Karpas-422 (cell line): Measurements from ENCODE around the gene CRIP3. TPM values are rescaled to one million over a fixed set of nuclear protein-coding genes. Genes with fewer than 3 reads are reported as not detected.

Source experiments
- DNase-seq: peaks from one replicate; pipeline ENCODE4 v3.0.0-alpha.2; 2015
- H2AFZ ChIP-seq: fragments of 200-600 bp; sonication (generic); 2 replicates; pipeline ENCODE4 v1.6.1; 2014; ENCODE audit warnings: antibody characterized with exemption, low read length, mixed read lengths
- H3K27ac ChIP-seq: fragments of 200-600 bp; sonication (generic); 2 replicates; pipeline ENCODE4 v1.5.1; 2014; ENCODE audit warnings: mild to moderate bottlenecking, low read length, moderate library complexity
- H3K27me3 ChIP-seq: fragments of 200-600 bp; sonication (generic); 2 replicates; pipeline ENCODE4 v1.6.1; 2014; ENCODE audit warnings: low read length, mixed read lengths
- H3K36me3 ChIP-seq: fragments of 200-600 bp; sonication (generic); 2 replicates; pipeline ENCODE4 v1.6.1; 2014; ENCODE audit warnings: low read length, mixed read lengths; ENCODE audit not compliant: insufficient read depth
- H3K4me1 ChIP-seq: fragments of 200-600 bp; sonication (generic); 2 replicates; pipeline ENCODE4 v1.6.1; 2014; ENCODE audit warnings: mild to moderate bottlenecking, low read length, mixed read lengths
- H3K4me2 ChIP-seq: fragments of 200-600 bp; sonication (generic); 2 replicates; pipeline ENCODE4 v1.6.1; 2014; ENCODE audit warnings: low read length, low read depth, mild to moderate bottlenecking; ENCODE audit not compliant: poor library complexity, severe bottlenecking
- H3K4me3 ChIP-seq: fragments of 200-600 bp; sonication (generic); 2 replicates; pipeline ENCODE4 v1.5.1; 2014; ENCODE audit warnings: mild to moderate bottlenecking, antibody characterized with exemption, low read length, mixed read lengths
- H3K79me2 ChIP-seq: fragments of 200-600 bp; sonication (generic); 2 replicates; pipeline ENCODE4 v1.6.1; 2014; ENCODE audit warnings: mild to moderate bottlenecking, low read length, mixed read lengths
- H3K9ac ChIP-seq: fragments of 200-600 bp; sonication (generic); 2 replicates; pipeline ENCODE4 v1.6.0; 2014; ENCODE audit warnings: low read length
- H3K9me2 ChIP-seq: fragments of 200-600 bp; sonication (generic), shearing (Covaris generic); replicated peaks from 2 replicates; pipeline ENCODE4 v1.6.0; 2014; ENCODE audit warnings: mild to moderate bottlenecking, low read length, moderate library complexity; ENCODE audit not compliant: insufficient read depth
- H3K9me3 ChIP-seq: fragments of 300-700, 200-600 bp; sonication (generic); 2 replicates; pipeline ENCODE4 v1.6.1; 2014; ENCODE audit warnings: low read length, mixed read lengths
- H4K20me1 ChIP-seq: fragments of 200-600 bp; sonication (generic); 2 replicates; pipeline ENCODE4 v1.6.1; 2014; ENCODE audit warnings: mild to moderate bottlenecking, antibody characterized with exemption, low read length, low read depth; ENCODE audit not compliant: insufficient read depth
- total RNA-seq: library from RNA; depleted of rRNA; stranded (reverse); fragments of >200 nt; shearing (Covaris generic); gene quantifications from 2 replicates; pipeline ENCODE4 v1.2.3, GENCODE V29; 2014; ENCODE audit warnings: low replicate concordance

CRIP3 gene
- total RNA-seq, 1 experiment from 2014 or later: 56.8 TPM

GRCh38 chr6:43271944-43272343 lies 36.7 kb downstream of the CRIP3 start:
- Histone ChIP-seq H3K9me2 (no peaks in the 10 kb centered on the region), H3K4me2 (no peak overlapping the region), H3K79me2 (no peaks in the 10 kb centered on the region), H3K4me1 (peaks cover 42% of the 10 kb centered on the region), H3K27me3 (no peaks in the 10 kb centered on the region), H3K9ac (no peak overlapping the region), H3K4me3 (no peak overlapping the region), H4K20me1 (no peaks in the 10 kb centered on the region), H3K9me3 (no peaks in the 10 kb centered on the region), H2AFZ (no peak overlapping the region), H3K27ac (no peak overlapping the region), H3K36me3 (no peaks in the 10 kb centered on the region)
- no peak for DNase-seq

- peak overlapping the region; percentile 0; the same call in 1 of the 2 replicates for H2AFZ ChIP-seq
- no peaks in the 10 kb centered on the region for H3K9me2 ChIP-seq
- no peaks in the 10 kb centered on the region for H3K79me2 ChIP-seq
- H3K4me1 ChIP-seq: peaks cover 41% of the 10 kb centered on the region
- no peak overlapping the region for H3K27ac ChIP-seq
- peak; percentile 89 for DNase-seq
- H3K9ac ChIP-seq: no peak overlapping the region
- H3K4me3 ChIP-seq: peak overlapping the region; percentile 5; the same call in 1 of the 2 replicates
- H3K9me3 ChIP-seq: no peaks in the 10 kb centered on the region
- no peaks in the 10 kb centered on the region for H4K20me1 ChIP-seq
- H3K36me3 ChIP-seq: no peaks in the 10 kb centered on the region
- no peaks in the 10 kb centered on the region for H3K27me3 ChIP-seq
- peak overlapping the region; percentile 68 for H3K4me2 ChIP-seq
Observed at GRCh38 chr6:43271103-43271815, 37.4 kb downstream of the CRIP3 start.

DNA sequence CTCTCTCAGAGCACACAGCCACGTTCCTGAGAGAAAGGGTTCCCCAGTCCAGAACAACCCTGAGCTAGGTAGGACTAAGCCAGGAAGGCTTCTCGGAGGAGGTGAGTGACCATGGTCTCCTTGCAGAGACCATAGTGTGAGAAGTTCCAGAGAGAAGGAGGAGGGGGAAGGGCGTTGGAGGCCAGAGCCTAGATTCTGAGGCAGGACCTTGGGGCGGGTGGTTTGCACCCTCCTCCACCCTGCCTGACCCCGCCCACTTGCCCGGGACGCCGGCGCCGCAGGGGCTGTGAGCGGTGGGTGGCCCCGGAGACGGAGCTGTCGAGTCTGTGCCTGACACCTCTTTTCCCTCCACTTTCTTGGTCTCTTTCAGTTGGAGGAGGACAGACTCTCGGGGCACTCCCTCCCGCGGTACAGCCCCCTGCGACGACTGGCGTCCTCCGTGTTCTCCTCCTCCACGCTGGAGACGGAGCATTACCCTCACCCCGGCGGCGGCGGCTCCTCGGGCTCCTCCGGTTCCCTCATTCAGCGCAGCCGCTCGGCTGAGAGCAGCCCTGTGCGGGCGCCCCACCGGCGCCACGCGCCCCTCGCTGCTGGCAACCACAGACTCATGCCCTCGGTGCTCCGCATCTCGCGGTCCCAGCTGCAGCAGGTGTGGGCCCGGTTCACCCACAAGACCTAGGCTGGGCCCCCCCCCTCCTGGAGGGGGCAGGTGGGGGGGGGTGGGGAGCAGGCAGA lies 39.2 kb downstream of the CRIP3 start:
- no peaks in the 10 kb centered on the region for H4K20me1 ChIP-seq
- H3K79me2 ChIP-seq: no peaks in the 10 kb centered on the region
- no peak overlapping the region for H3K27ac ChIP-seq
- H3K4me1 ChIP-seq: peaks cover 30% of the 10 kb centered on the region
- H3K9me2 ChIP-seq: no peaks in the 10 kb centered on the region
- H3K4me2 ChIP-seq: peak overlapping the region; percentile 68
- peak; percentile 63 for DNase-seq
- H3K9me3 ChIP-seq: no peaks in the 10 kb centered on the region
- peak overlapping the region; percentile 11; the same call in 1 of the 2 replicates for H2AFZ ChIP-seq
- no peaks in the 10 kb centered on the region for H3K36me3 ChIP-seq
- peak overlapping the region; percentile 46 for H3K4me3 ChIP-seq
- H3K9ac ChIP-seq: peak overlapping the region; percentile 47
- no peaks in the 10 kb centered on the region for H3K27me3 ChIP-seq

GRCh38 chr6:43268782-43269272 lies 39.8 kb downstream of the CRIP3 start:
- Histone ChIP-seq H3K36me3 (no peaks in the 10 kb centered on the region), H3K27me3 (no peaks in the 10 kb centered on the region), H3K4me3 (peak overlapping the region; percentile 46; the same call in 1 of the 2 replicates), H3K4me1 (peaks cover 30% of the 10 kb centered on the region), H3K4me2 (peak overlapping the region; percentile 68), H3K79me2 (no peaks in the 10 kb centered on the region), H3K9me2 (no peaks in the 10 kb centered on the region), H3K9me3 (no peaks in the 10 kb centered on the region), H4K20me1 (no peaks in the 10 kb centered on the region), H2AFZ (no peak overlapping the region), H3K9ac (no peak overlapping the region), H3K27ac (no peak overlapping the region)
- no peak for DNase-seq

- peaks cover 33% of the 10 kb centered on the region for H3K4me1 ChIP-seq
- no peaks in the 10 kb centered on the region for H3K36me3 ChIP-seq
- H3K4me2 ChIP-seq: no peak overlapping the region
- H2AFZ ChIP-seq: no peak overlapping the region
- H3K4me3 ChIP-seq: no peak overlapping the region
- no peaks in the 10 kb centered on the region for H3K27me3 ChIP-seq
- no peak for DNase-seq
- H3K9me3 ChIP-seq: no peaks in the 10 kb centered on the region
- H3K79me2 ChIP-seq: no peaks in the 10 kb centered on the region
- H4K20me1 ChIP-seq: no peaks in the 10 kb centered on the region
- no peak overlapping the region for H3K27ac ChIP-seq
- H3K9me2 ChIP-seq: no peaks in the 10 kb centered on the region
- H3K9ac ChIP-seq: no peak overlapping the region
Observed at GRCh38 chr6:43268355-43268700, 40.3 kb downstream of the CRIP3 start.

DNA sequence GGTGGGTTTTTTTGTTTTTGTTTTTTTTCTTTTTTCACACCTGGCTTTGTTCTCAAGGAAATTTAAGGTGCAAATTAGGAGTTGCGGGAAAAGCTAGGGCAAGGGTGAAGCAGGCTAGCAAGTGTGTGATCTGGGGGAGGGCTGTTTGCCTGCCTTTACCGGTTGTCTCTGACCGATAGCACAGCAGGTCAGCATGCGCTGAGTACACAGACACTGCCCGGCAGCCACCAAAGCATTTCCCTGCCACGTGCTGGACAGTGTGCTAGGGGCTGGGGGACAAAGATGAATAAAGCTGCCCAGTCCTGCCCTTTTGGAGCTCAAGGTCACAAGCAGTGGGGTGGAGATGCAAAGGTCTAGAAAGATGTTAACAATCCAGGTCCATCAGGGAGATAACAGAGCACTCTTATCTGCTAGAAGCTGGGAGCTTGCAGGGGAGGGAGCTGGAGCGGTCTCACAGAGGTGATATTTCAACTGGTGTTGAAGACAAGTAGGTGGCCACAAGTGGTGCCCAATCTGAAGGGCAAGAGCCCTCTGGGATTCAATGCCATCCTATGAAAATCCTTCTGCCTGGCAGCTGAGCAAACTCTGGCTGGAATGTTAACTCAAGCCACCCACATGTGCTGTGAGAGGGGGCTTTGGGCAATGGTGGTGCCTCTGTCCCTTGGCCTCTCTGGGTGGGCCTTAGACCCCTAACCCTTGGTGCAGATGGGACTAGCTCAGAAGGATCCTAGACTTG lies 40.8 kb downstream of the CRIP3 start:
- H3K4me2 ChIP-seq: no peak overlapping the region
- H3K9ac ChIP-seq: no peak overlapping the region
- H3K27me3 ChIP-seq: no peaks in the 10 kb centered on the region
- no peaks in the 10 kb centered on the region for H3K9me3 ChIP-seq
- no peak for DNase-seq
- no peaks in the 10 kb centered on the region for H3K36me3 ChIP-seq
- H3K79me2 ChIP-seq: no peaks in the 10 kb centered on the region
- no peak overlapping the region for H2AFZ ChIP-seq
- H3K4me1 ChIP-seq: peaks cover 33% of the 10 kb centered on the region
- no peaks in the 10 kb centered on the region for H4K20me1 ChIP-seq
- no peaks in the 10 kb centered on the region for H3K9me2 ChIP-seq
- H3K4me3 ChIP-seq: no peak overlapping the region
- no peak overlapping the region for H3K27ac ChIP-seq

GRCh38 chr6:43265564-43265963 lies 43.1 kb downstream of the CRIP3 start:
- H3K9ac ChIP-seq: no peak overlapping the region

GRCh38 chr6:43264599-43265145 lies 44.0 kb downstream of the CRIP3 start:
- no peak overlapping the region for H3K27ac ChIP-seq
- H4K20me1 ChIP-seq: no peaks in the 10 kb centered on the region
- no peaks in the 10 kb centered on the region for H3K36me3 ChIP-seq
- peaks cover 11% of the 10 kb centered on the region for H3K4me1 ChIP-seq
- H3K9me2 ChIP-seq: no peaks in the 10 kb centered on the region
- H3K27me3 ChIP-seq: no peaks in the 10 kb centered on the region
- H3K9ac ChIP-seq: no peak overlapping the region
- H3K4me2 ChIP-seq: no peak overlapping the region
- no peaks in the 10 kb centered on the region for H3K9me3 ChIP-seq
- no peak overlapping the region for H3K4me3 ChIP-seq
- DNase-seq: no peak
- no peak overlapping the region for H2AFZ ChIP-seq
- no peaks in the 10 kb centered on the region for H3K79me2 ChIP-seq

More at GRCh38 chr6:43265564-43265963, 43.1 kb downstream of the CRIP3 start:
- H3K9me2 ChIP-seq: no peaks in the 10 kb centered on the region
- no peak for DNase-seq
- no peaks in the 10 kb centered on the region for H3K36me3 ChIP-seq
- H3K27ac ChIP-seq: no peak overlapping the region
- no peak overlapping the region for H3K4me2 ChIP-seq
- H4K20me1 ChIP-seq: no peaks in the 10 kb centered on the region
- H3K4me3 ChIP-seq: no peak overlapping the region
- no peaks in the 10 kb centered on the region for H3K9me3 ChIP-seq
- H3K4me1 ChIP-seq: peaks cover 20% of the 10 kb centered on the region
- no peaks in the 10 kb centered on the region for H3K27me3 ChIP-seq
- no peaks in the 10 kb centered on the region for H3K79me2 ChIP-seq
- H2AFZ ChIP-seq: no peak overlapping the region
